Measurements from ENCODE around the gene CDH13.

CDH13 gene

GRCh38 chr16:82788225-82788624 lies 161.5 kb downstream of the CDH13 start:
- DNase-seq (ENCODE audit: low read depth) = no peak

DNA sequence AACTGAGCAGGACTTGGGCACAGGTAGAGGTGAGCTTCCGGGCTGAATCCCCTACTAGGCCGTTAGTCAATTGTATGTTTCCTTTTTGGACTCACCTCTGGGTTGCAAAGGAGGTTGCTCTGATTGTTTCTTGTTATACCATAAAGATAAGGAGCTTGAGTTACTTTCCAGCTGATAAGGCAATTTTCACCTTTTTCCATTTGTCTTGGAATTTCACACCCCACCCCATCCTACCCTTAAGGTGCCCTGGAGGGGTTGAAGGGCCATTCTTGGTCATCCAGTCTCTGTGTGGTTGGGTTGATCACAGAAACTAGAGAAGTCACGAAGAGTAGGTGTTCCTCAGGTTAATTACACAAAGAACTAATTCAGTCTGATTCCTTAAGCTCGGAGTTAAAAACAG lies 162.2 kb downstream of the CDH13 start:
- DNase-seq (ENCODE audit: low read depth) = no peak

- DNase-seq (ENCODE audit: low read depth) = no peak
These were observed 165.9 kb downstream of the CDH13 start for GRCh38 chr16:82792693-82793092.

DNA sequence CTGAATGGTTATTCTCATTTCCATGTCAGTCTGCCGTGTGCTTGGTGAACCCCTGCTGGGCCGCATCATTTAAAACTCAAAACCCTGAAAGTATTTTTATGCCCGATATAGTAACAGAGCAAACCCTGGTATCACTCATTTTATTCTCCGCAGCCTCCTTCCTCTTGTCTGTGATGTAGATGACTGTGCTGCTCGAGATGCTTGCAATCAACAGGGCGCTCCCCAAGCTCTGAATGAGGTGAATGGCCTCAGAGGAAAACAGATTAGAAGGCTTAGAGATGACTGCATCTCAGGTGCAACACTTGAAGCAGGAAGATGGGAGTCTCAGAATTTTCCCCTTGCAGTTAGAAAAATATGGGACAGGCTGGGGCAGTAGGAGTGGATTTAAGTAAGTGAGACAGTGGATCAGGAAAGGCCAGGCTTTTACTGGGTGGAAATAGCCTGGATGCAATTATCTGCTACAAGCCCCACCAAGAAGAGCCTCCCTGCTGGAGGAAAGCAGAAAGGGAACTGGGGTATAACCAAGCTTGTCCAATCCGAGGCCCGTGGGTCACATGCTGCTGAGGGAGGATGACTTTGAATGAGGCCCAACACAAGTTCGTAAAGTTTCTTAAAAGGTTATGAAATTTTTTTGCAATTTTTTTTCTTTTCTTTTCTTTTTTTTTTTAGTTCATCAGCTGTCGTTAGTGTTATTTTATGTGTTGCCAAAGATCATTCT lies 166.9 kb downstream of the CDH13 start:
- DNase-seq (ENCODE audit: low read depth) = no peak

DNA sequence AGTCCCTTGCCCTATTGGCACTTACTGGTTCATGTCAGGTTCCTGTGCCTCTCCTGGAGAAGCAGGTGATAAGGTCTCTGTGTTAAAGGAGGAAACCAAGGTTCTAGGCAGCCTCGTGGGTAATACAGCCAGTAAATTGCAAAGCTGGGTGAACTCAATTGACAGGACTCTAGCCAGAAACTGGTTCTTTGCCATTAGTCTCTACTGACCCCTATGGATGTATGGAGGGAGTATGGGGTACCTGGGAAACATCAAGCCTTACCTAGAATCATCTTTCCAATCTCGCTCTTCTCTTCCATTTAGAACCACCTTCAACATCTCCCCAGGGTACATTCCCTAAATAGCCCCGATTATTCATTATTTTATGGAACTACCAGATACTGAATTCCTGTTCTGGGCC lies 169.3 kb downstream of the CDH13 start:
- no peak for DNase-seq (ENCODE audit: low read depth)

GRCh38 chr16:82801361-82801760 lies 174.6 kb downstream of the CDH13 start:
- DNase-seq (ENCODE audit: low read depth) = no peak

DNA sequence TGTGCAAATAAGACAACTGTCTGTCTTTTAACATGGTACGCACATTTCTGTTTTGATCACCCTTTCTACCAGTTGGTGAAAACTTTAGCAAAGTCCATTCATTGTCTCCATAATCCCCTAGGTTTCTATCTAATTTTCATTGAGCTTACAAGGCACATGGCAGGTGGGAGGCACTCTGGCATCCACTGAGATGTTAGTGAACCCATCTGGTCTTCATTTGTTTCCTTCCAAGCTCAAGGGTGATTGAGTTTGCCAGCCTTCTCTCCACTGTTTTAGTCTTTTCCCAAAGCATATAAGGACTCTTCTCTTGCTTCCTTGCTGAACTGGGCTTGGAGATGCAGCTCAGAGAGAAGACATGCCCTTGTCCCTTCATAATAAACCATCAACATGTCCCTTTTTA lies 179.1 kb downstream of the CDH13 start:
- no peak for DNase-seq (ENCODE audit: low read depth)

DNA sequence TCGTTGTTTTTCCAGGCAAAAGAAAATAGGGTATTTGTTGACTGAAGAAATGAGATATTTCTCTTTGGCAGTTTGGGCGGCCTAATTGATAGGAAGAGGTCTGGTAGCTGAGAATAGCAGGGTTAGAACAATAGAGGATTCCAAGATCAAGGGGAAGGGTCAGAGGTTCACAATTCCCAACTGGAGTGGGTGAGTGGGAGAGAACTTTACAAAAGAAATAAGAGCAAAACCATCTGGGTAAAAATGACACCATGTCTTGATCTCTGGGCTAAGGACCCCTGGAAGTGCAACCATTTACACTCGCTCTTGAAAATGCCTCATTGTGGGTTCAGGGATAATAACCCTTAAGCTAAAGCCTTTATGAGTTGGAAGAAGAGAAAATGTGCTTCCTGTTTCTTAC lies 180.5 kb downstream of the CDH13 start:
- no peak for DNase-seq (ENCODE audit: low read depth)

DNA sequence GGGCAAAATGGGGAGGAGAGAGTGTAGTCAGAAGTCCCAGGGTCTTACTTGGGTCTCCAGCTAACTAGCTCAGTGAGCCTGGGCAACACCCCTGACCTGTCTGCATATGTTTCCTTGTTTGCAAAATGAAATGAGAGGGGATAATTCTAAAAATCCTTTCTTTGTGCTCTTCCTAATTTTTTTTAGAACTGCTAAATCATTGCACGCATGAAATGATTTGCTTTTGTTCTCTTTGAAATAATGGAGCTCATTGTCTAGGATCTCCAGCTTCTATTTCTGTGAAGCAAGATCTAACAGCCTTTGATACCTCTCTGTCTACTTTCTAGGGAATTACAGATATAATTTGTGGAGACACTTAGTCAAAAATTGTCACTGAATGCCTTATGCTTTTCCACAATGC lies 181.3 kb downstream of the CDH13 start:
- DNase-seq (ENCODE audit: low read depth) = no peak

GRCh38 chr16:82810077-82810476 lies 183.3 kb downstream of the CDH13 start:
- DNase-seq (ENCODE audit: low read depth) = no peak

DNA sequence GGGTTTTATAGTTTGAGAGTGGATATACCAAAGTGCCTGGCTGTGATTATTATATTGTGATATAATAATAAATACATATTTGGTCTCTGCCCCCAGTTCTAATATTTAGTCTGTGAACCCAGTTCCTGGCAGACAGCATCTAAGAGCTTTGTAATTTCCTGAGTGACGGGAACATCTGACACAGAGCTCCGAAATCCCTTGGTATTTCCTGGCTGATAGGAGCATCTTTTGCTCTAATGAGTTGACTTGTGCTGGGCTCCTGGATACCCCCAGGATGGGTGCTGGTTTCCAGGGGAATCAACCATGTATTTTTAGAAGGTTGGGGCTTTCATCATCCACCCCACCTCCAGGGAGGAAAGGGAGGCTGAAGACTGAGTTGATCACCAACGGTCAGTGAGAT lies 187.3 kb downstream of the CDH13 start:
- DNase-seq (ENCODE audit: low read depth) = no peak

- DNase-seq (ENCODE audit: low read depth) = no peak
These were observed 192.5 kb downstream of the CDH13 start for GRCh38 chr16:82819286-82819685.

DNA sequence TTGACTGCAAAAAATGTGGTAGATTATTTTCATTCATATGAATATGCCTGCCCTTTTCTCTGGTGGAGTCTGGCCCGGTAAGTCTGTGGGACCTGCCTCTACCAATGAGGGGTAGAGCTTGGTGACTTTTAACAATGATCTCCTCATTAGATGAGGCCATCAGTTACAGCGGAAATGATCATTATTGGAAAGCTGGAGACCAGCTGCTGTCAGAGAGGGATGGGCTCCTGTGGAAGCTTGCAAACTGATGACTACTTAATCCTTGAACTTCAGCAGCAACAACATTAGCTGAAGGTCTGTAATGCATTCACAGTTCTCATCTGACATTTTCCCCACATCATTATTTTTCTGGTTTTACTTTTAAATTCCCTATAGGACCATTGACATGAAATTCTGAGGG lies 194.1 kb downstream of the CDH13 start:
- no peak for DNase-seq (ENCODE audit: low read depth)

DNA sequence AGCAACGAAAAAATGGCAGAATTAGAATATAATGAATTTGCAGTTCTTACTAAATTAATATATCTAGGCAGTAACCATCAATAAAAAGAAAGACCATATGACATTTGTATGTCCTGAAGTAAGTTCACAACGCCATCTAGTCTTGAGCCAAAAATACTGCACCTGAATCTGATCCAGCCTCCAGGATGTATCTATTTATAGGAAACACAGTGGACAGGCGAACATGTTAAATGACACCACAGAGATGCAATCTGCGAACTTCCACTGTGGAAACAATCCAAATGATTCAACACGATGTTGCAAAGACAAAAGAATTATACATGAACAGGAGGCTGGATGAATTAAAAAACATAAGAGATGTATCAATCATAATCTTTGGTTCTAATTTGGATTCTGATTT lies 197.6 kb downstream of the CDH13 start:
- no peak for DNase-seq (ENCODE audit: low read depth)

DNA sequence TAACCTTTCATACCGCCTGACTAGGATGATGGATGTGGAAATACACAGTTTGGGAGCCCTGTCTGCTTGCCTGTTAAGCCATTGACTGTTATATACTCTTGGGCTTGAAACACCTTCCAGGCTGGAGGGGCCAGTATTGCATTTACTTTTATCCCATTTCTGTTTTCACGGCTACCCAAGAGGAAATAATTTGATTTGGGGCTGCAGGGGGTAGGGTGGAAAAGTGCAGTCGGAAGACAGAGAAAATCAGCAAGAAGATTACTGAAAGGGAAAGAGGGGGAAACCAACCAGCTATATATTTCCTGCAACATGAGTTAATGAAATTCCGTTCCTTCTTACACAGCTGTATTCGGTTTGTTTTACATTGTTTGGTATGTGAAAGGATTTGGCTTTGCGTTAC lies 202.5 kb downstream of the CDH13 start:
- DNase-seq (ENCODE audit: low read depth) = no peak

GRCh38 chr16:82830944-82831343 lies 204.2 kb downstream of the CDH13 start:
- DNase-seq (ENCODE audit: low read depth) = no peak

DNA sequence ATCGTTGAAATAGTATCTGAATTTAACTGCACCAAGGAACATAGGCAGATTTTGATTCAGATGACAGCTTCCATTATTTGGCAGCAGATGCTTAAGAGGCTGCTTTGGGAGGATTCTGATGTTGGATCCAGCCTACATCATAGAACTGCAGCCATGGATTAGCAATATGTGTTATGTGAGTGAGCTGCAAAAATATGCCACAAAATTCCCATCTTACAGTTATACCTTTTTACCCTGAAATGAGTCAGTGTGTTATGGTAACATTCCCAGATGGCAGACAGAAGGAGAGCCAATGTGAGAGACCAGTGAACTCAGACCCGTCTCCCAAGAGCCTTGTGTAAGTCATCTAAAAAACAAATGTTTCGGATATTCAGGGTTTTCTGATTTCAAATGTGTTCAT lies 206.1 kb downstream of the CDH13 start:
- no peak for DNase-seq (ENCODE audit: low read depth)

DNA sequence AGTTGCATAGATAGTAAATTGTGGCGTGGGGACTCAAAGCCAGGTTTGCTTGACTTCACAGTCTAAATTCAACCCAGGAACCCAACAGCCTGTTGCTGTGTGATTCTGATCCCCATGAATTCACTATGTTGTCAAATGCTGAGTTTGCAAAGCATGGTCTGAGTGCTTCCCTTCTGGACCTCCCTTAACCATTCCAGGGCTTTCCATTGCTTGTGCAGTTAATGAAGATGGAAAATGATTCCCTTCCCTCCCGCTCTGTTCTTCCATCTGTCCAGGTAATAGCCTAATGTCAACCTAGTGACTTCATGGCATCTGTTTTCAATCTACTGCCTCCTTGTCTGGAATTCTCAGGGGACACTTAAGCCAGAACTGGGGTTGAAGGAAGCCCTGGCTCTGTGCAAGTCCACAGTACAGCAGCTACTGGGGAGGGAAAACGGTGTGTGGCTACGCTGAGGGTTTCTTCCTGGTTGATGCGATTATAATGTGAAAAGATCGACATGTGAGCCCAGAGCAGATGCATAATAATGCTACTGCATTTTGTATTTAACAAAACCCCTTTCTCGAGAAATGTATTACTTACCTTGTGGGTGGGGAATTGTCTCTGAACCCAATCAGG lies 206.7 kb downstream of the CDH13 start:
- no peak for DNase-seq (ENCODE audit: low read depth)

GRCh38 chr16:82834151-82834815 lies 207.5 kb downstream of the CDH13 start:
- DNase-seq (ENCODE audit: low read depth) = no peak

GRCh38 chr16:82835487-82836155 lies 208.9 kb downstream of the CDH13 start:
- DNase-seq (ENCODE audit: low read depth) = no peak

GRCh38 chr16:82841108-82841507 lies 214.3 kb downstream of the CDH13 start:
- no peak for DNase-seq (ENCODE audit: low read depth)

- no peak for DNase-seq (ENCODE audit: low read depth)
These were observed 217.0 kb downstream of the CDH13 start for GRCh38 chr16:82843606-82844271.

All from stimulated activated CD8-positive, alpha-beta memory T cell treated with anti-CD3 and anti-CD28 coated beads, Interleukin-12 subunit alpha, Interleukin-12 subunit beta, amount 100 ng/mL, for 4 hours (primary cell).